RWPE2 (cell line): ENCODE measurements around the gene DENND4A.

Source experiments
- ATAC-seq: fragments of 200-7000 bp; cut with Tn5 transposase; 3 replicates; pipeline ENCODE4 v1.9.1; 2021; ENCODE audit warnings: low read depth
- DNase-seq: peaks from one replicate; pipeline ENCODE4 v3.0.0-alpha.2; 2020; ENCODE audit warnings: low spot score
- H3K27ac ChIP-seq: fragments of 450-650 bp; 2 replicates; pipeline ENCODE4 v1.5.1; 2017; ENCODE audit warnings: mild to moderate bottlenecking; ENCODE audit not compliant: poor library complexity, severe bottlenecking
- H3K27me3 ChIP-seq: fragments of 250-450 bp; sonication (Bioruptor Pico); 2 replicates; pipeline ENCODE4 v1.5.1; 2021; ENCODE audit warnings: mild to moderate bottlenecking, moderate library complexity; ENCODE audit not compliant: insufficient read depth, poor library complexity, severe bottlenecking
- H3K36me3 ChIP-seq: fragments of 250-450 bp; sonication (Bioruptor Pico); 2 replicates; pipeline ENCODE4 v1.5.1; 2020; ENCODE audit warnings: low read depth, mild to moderate bottlenecking, moderate library complexity
- H3K4me1 ChIP-seq: fragments of 250-450 bp; sonication (Bioruptor Pico); 2 replicates; pipeline ENCODE4 v1.5.1; 2021; ENCODE audit warnings: mild to moderate bottlenecking, moderate library complexity; ENCODE audit not compliant: insufficient read depth, poor library complexity, severe bottlenecking
- H3K4me3 ChIP-seq: fragments of 250-450 bp; sonication (Bioruptor Pico); 2 replicates; pipeline ENCODE4 v1.5.1; 2021; ENCODE audit warnings: mild to moderate bottlenecking, moderate library complexity; ENCODE audit not compliant: severe bottlenecking
- H3K9me3 ChIP-seq: fragments of 250-450 bp; sonication (Bioruptor Pico); 2 replicates; pipeline ENCODE4 v1.5.1; 2021; ENCODE audit warnings: mild to moderate bottlenecking, moderate library complexity; ENCODE audit not compliant: severe bottlenecking
- CTCF ChIP-seq: fragments of 450-650 bp; IDR thresholded peaks from one replicate; pipeline ENCODE4 v1.5.1; 2017; ENCODE audit warnings: mild to moderate bottlenecking, moderate library complexity; ENCODE audit not compliant: poor library complexity, severe bottlenecking

DENND4A gene

GRCh38 chr15:65771870-65772269 is 20.2 kb downstream of the DENND4A start:
- H3K4me3 ChIP-seq: no peak overlapping the region
- DNase-seq: no peak
- no peaks in the 10 kb centered on the region for H3K9me3 ChIP-seq
- H3K27me3 ChIP-seq: no peaks in the 10 kb centered on the region
- TF ChIP-seq CTCF: no peak
- no peaks in the 10 kb centered on the region for H3K4me1 ChIP-seq
- no peak overlapping the region for H3K27ac ChIP-seq
- no peaks in the 10 kb centered on the region; the same call in 1 of the 2 replicates for H3K36me3 ChIP-seq
- no peak for ATAC-seq

- H3K27me3 ChIP-seq: no peaks in the 10 kb centered on the region
- no peaks in the 10 kb centered on the region; the same call in 1 of the 2 replicates for H3K36me3 ChIP-seq
- H3K27ac ChIP-seq: no peak overlapping the region
- no peak for TF ChIP-seq CTCF
- H3K4me3 ChIP-seq: no peak overlapping the region
- no peaks in the 10 kb centered on the region for H3K9me3 ChIP-seq
- ATAC-seq: no peak
- DNase-seq: no peak
- H3K4me1 ChIP-seq: no peaks in the 10 kb centered on the region
Measured at GRCh38 chr15:65769482-65769881, 22.6 kb downstream of the DENND4A start.

DNA sequence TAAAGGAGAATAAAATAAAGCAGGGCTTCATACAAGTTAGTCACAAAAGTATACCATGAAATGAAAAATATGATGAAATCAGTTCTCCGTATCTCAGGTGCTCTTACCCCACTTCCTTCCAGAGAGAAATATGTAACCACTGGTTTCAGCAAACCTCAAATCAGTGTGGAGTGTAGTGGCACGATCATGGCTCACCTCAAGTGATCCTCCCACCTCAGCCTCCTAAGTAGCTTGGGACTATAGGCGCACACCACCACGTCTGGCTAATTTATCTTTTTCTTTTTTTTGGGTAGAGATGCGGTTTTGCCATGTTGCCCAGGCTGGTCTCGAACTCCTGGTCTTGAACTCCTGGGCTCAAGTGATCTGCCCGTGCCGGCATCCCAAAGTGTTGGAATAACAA is 24.2 kb downstream of the DENND4A start:
- ATAC-seq (no peak), DNase-seq (no peak)
- Histone ChIP-seq H3K36me3 (no peaks in the 10 kb centered on the region), H3K27me3 (no peaks in the 10 kb centered on the region), H3K9me3 (no peaks in the 10 kb centered on the region), H3K4me3 (no peak overlapping the region), H3K4me1 (no peaks in the 10 kb centered on the region), H3K27ac (no peak overlapping the region)
- no peak for TF ChIP-seq CTCF

GRCh38 chr15:65767264-65767595 is 24.9 kb downstream of the DENND4A start:
- DNase-seq (no peak), ATAC-seq (no peak)
- no peaks in the 10 kb centered on the region for H3K9me3 ChIP-seq
- no peak overlapping the region for H3K4me3 ChIP-seq
- no peak for TF ChIP-seq CTCF
- no peaks in the 10 kb centered on the region for H3K36me3 ChIP-seq
- no peak overlapping the region for H3K27ac ChIP-seq
- no peaks in the 10 kb centered on the region for H3K4me1 ChIP-seq
- no peaks in the 10 kb centered on the region for H3K27me3 ChIP-seq

- Histone ChIP-seq H3K27ac (no peak overlapping the region), H3K4me3 (no peak overlapping the region), H3K36me3 (no peaks in the 10 kb centered on the region), H3K4me1 (no peaks in the 10 kb centered on the region), H3K9me3 (no peaks in the 10 kb centered on the region), H3K27me3 (no peaks in the 10 kb centered on the region)
- DNase-seq: no peak
- peak; percentile 60 for ATAC-seq
- no peak for TF ChIP-seq CTCF
Measured at GRCh38 chr15:65766422-65767263, 25.4 kb downstream of the DENND4A start.
